PC-3 (cell line): ENCODE measurements around the gene RBM47. TPM values are rescaled to one million over a fixed set of nuclear protein-coding genes. Genes with fewer than 3 reads are reported as not detected.
A peak's percentile ranks its signal among the peaks of the same experiment; 100 is the strongest.

ENCODE experiments used
- ATAC-seq: fragments of 200-7000 bp; cut with Tn5 transposase; 2 replicates; pipeline ENCODE4 v1.9.1; 2020; ENCODE audit warnings: mild to moderate bottlenecking, moderate library complexity
- BruUV-seq: library from RNA; stranded (reverse); fragments of 400-500 nt; replicated peaks from 2 replicates; lab custom pipeline; 2021; lab: Mats Ljungman, UMichigan
- CTCF ChIA-PET: fragments of 300-600 bp; sonication (Branson Sonifier 250); formaldehyde crosslinking; loops from one replicate; lab custom pipeline; 2022; ENCODE audit warnings: antibody characterized with exemption; lab: Charles Lee
- POLR2A ChIA-PET: fragments of 300-600 bp; sonication (Branson Sonifier 250); formaldehyde crosslinking; loops from one replicate; lab custom pipeline; 2022; ENCODE audit warnings: antibody characterized with exemption; ENCODE audit not compliant: unreplicated experiment; lab: Charles Lee
- DNase-seq: peaks from one replicate; pipeline ENCODE4 v3.0.0-alpha.2; 2015
- H2AFZ ChIP-seq: fragments of 300-600 bp; sonication (generic); 2 replicates; pipeline ENCODE4 v1.6.0; 2016; ENCODE audit warnings: antibody characterized with exemption, low read length
- H3F3A ChIP-seq: fragments of 300-600 bp; sonication (generic); one replicate; pipeline ENCODE4 v1.6.0; 2017; ENCODE audit warnings: antibody characterized with exemption, low read length, control low read depth, mild to moderate bottlenecking; ENCODE audit not compliant: unreplicated experiment
- H3K27ac ChIP-seq: fragments of 300-600 bp; sonication (generic); 2 replicates; pipeline ENCODE4 v1.5.1; 2016; ENCODE audit warnings: mild to moderate bottlenecking, low read length
- H3K27me3 ChIP-seq: fragments of 300-600 bp; sonication (generic); 2 replicates; pipeline ENCODE4 v1.6.1; 2016; ENCODE audit warnings: low read length, mixed read lengths
- H3K36me3 ChIP-seq: fragments of 300-600 bp; sonication (generic); 2 replicates; pipeline ENCODE4 v1.6.1; 2016; ENCODE audit warnings: low read depth, mixed run types, low read length, mixed read lengths
- H3K4me1 ChIP-seq: fragments of 300-600 bp; sonication (generic); 2 replicates; pipeline ENCODE4 v1.5.1; 2016; ENCODE audit warnings: low read length; ENCODE audit not compliant: insufficient read depth
- H3K4me2 ChIP-seq: fragments of 300-600 bp; sonication (generic); 2 replicates; pipeline ENCODE4 v1.6.0; 2016; ENCODE audit warnings: low read length
- H3K4me3 ChIP-seq: fragments of 300-600 bp; sonication (generic); 2 replicates; pipeline ENCODE4 v1.5.1; 2016; ENCODE audit warnings: mild to moderate bottlenecking, low read length, mixed read lengths
- H3K79me2 ChIP-seq: fragments of 300-600 bp; sonication (generic); 2 replicates; pipeline ENCODE4 v1.6.1; 2017; ENCODE audit warnings: low read length, mixed read lengths
- H3K9ac ChIP-seq: fragments of 300-600 bp; sonication (generic); 2 replicates; pipeline ENCODE4 v1.6.0; 2016; ENCODE audit warnings: mild to moderate bottlenecking, low read length
- H3K9me2 ChIP-seq: fragments of 300-600 bp; sonication (generic); replicated peaks from 2 replicates; pipeline ENCODE4 v1.6.1; 2016; ENCODE audit warnings: mixed run types, low read length, mixed read lengths
- H3K9me3 ChIP-seq: fragments of 300-600 bp; sonication (generic); 2 replicates; pipeline ENCODE4 v1.6.1; 2016; ENCODE audit warnings: low read length, mixed read lengths
- H4K20me1 ChIP-seq: fragments of 300-600 bp; sonication (generic); 2 replicates; pipeline ENCODE4 v1.6.1; 2016; ENCODE audit warnings: low read length, mixed read lengths
- CTCF ChIP-seq: fragments of 300-600 bp; sonication (generic); conservative IDR thresholded peaks from 2 replicates; pipeline ENCODE4 v1.5.1; 2017; ENCODE audit warnings: antibody characterized with exemption, low read depth, mild to moderate bottlenecking, low read length
- EZH2 ChIP-seq: fragments of 300-600 bp; sonication (generic); IDR thresholded peaks from one replicate; pipeline ENCODE4 v1.6.1; 2017; ENCODE audit warnings: antibody characterized with exemption, mild to moderate bottlenecking, low read length; ENCODE audit not compliant: unreplicated experiment
- EZH2phosphoT487 ChIP-seq: fragments of 300-600 bp; sonication (generic); IDR thresholded peaks from 2 replicates; pipeline ENCODE4 v1.6.1; 2018; ENCODE audit warnings: mild to moderate bottlenecking, antibody characterized with exemption, low read length, borderline replicate concordance
- intact Hi-C: fragments of 100-400 bp; cut with micrococcal nuclease; formaldehyde crosslinking; loops from 2 replicates; pipeline ENCODE4 v1.9.0; 2023
- total RNA-seq: library from RNA; depleted of rRNA; stranded (reverse); fragments of >200 nt; gene quantifications from 2 replicates; pipeline ENCODE4 v1.2.3, GENCODE V29; 2014

The RBM47 gene
- total RNA-seq, 1 experiment from 2014 or later: 34.7 TPM

GRCh38 chr4:40613456-40613855 lies 16.2 kb downstream of the RBM47 start:
- H3K4me3 ChIP-seq: no peak overlapping the region
- CTCF ChIA-PET: no interaction called here
- no peaks in the 10 kb centered on the region for H3K4me1 ChIP-seq
- no peak overlapping the region for H3K9ac ChIP-seq
- H2AFZ ChIP-seq: no peak overlapping the region
- no peaks in the 10 kb centered on the region for H3F3A ChIP-seq
- DNase-seq (peak; percentile 22), ATAC-seq (no peak)
- POLR2A ChIA-PET: no interaction called here
- peaks cover 14% of the 10 kb centered on the region for H3K79me2 ChIP-seq
- H3K27ac ChIP-seq: no peak overlapping the region
- BruUV-seq: no TSS peak
- no peaks in the 10 kb centered on the region for H3K9me2 ChIP-seq
- intact Hi-C loops: no loop called here
- no peaks in the 10 kb centered on the region for H3K27me3 ChIP-seq
- no peak overlapping the region for H3K4me2 ChIP-seq
- H3K36me3 ChIP-seq: no peaks in the 10 kb centered on the region
- H4K20me1 ChIP-seq: no peaks in the 10 kb centered on the region
- TF ChIP-seq CTCF (no peak), EZH2 (no peak), EZH2phosphoT487 (no peak)
- no peaks in the 10 kb centered on the region for H3K9me3 ChIP-seq

- Histone ChIP-seq H3K4me3 (no peak overlapping the region), H3K4me2 (no peak overlapping the region), H4K20me1 (no peaks in the 10 kb centered on the region), H3K27ac (no peak overlapping the region), H3K27me3 (no peaks in the 10 kb centered on the region), H3K79me2 (peaks cover 11% of the 10 kb centered on the region), H2AFZ (no peak overlapping the region), H3K9me3 (no peaks in the 10 kb centered on the region), H3K4me1 (no peaks in the 10 kb centered on the region), H3K36me3 (no peaks in the 10 kb centered on the region), H3K9ac (no peak overlapping the region), H3K9me2 (no peaks in the 10 kb centered on the region), H3F3A (no peaks in the 10 kb centered on the region)
- ATAC-seq (no peak), DNase-seq (no peak)
- POLR2A ChIA-PET: no interaction called here
- intact Hi-C loops: no loop called here
- BruUV-seq: no TSS peak
- CTCF ChIA-PET: no interaction called here
- TF ChIP-seq EZH2phosphoT487 (no peak), EZH2 (no peak), CTCF (no peak)
Observed at GRCh38 chr4:40612831-40613230, 16.8 kb downstream of the RBM47 start.

- H3F3A ChIP-seq: no peaks in the 10 kb centered on the region
- no peaks in the 10 kb centered on the region for H3K36me3 ChIP-seq
- intact Hi-C loops: no loop called here
- TF ChIP-seq CTCF (no peak), EZH2phosphoT487 (no peak), EZH2 (no peak)
- CTCF ChIA-PET: no interaction called here
- ATAC-seq (no peak), DNase-seq (no peak)
- H3K4me3 ChIP-seq: no peak overlapping the region
- no peak overlapping the region for H2AFZ ChIP-seq
- no peaks in the 10 kb centered on the region for H3K9me3 ChIP-seq
- no peaks in the 10 kb centered on the region for H3K9me2 ChIP-seq
- BruUV-seq: no TSS peak
- H3K9ac ChIP-seq: no peak overlapping the region
- no peaks in the 10 kb centered on the region for H3K27me3 ChIP-seq
- peaks cover 9% of the 10 kb centered on the region; the same call in 1 of the 2 replicates for H3K79me2 ChIP-seq
- no peak overlapping the region for H3K4me2 ChIP-seq
- H3K4me1 ChIP-seq: peaks cover 2% of the 10 kb centered on the region; the same call in 1 of the 2 replicates
- POLR2A ChIA-PET: no interaction called here
- no peak overlapping the region for H3K27ac ChIP-seq
- H4K20me1 ChIP-seq: no peaks in the 10 kb centered on the region
Observed at GRCh38 chr4:40612283-40612682, 17.4 kb downstream of the RBM47 start.
